H9 (cell line): ENCODE measurements around the gene GLCCI1. TPM values are rescaled to one million over a fixed set of nuclear protein-coding genes. Genes with fewer than 3 reads are reported as not detected.

Experiments used
- DNase-seq: peaks from one replicate; pipeline ENCODE4 v3.0.0-alpha.2; 2017
- H2AFZ ChIP-seq: one replicate; pipeline ENCODE4 v1.6.1; 2013; ENCODE audit warnings: mild to moderate bottlenecking, low read length, control low read depth, moderate library complexity
- H2AK5ac ChIP-seq: 2 replicates; pipeline ENCODE4 v1.6.1; 2013; ENCODE audit warnings: low read length, control low read depth, mixed read lengths; ENCODE audit not compliant: insufficient read length
- H2BK120ac ChIP-seq: one replicate; pipeline ENCODE4 v1.6.1; 2013; ENCODE audit warnings: low read depth, mild to moderate bottlenecking, low read length, control low read depth, inconsistent platforms; ENCODE audit not compliant: poor library complexity, severe bottlenecking
- H2BK12ac ChIP-seq: 2 replicates; pipeline ENCODE4 v1.6.1; 2013; ENCODE audit warnings: low read length, control low read depth, mixed read lengths, low read depth; ENCODE audit not compliant: insufficient read length
- H2BK15ac ChIP-seq: 2 replicates; pipeline ENCODE4 v1.6.1; 2013; ENCODE audit warnings: low read depth, low read length, control low read depth
- H2BK20ac ChIP-seq: one replicate; pipeline ENCODE4 v1.6.1; 2013; ENCODE audit warnings: low read depth, mild to moderate bottlenecking, low read length, control low read depth, inconsistent platforms; ENCODE audit not compliant: poor library complexity, severe bottlenecking
- H2BK5ac ChIP-seq: 2 replicates; pipeline ENCODE4 v1.6.1; 2013; ENCODE audit warnings: low read length, control low read depth, mixed read lengths; ENCODE audit not compliant: insufficient read length
- H3K14ac ChIP-seq: 2 replicates; pipeline ENCODE4 v1.6.1; 2013; ENCODE audit warnings: low read length, control low read depth; ENCODE audit not compliant: insufficient read depth
- H3K18ac ChIP-seq: 2 replicates; pipeline ENCODE4 v1.6.1; 2013; ENCODE audit warnings: low read depth, mild to moderate bottlenecking, mixed read lengths, low read length, control low read depth; ENCODE audit not compliant: insufficient read length
- H3K23ac ChIP-seq: 2 replicates; pipeline ENCODE4 v1.6.1; 2013; ENCODE audit warnings: low read length, control low read depth, mixed read lengths, low read depth; ENCODE audit not compliant: insufficient read length
- H3K23me2 ChIP-seq: 2 replicates; pipeline ENCODE4 v1.6.1; 2013; ENCODE audit warnings: low read depth, mild to moderate bottlenecking, mixed read lengths, low read length, control low read depth; ENCODE audit not compliant: insufficient read length, poor library complexity, severe bottlenecking
- H3K27ac ChIP-seq: 2 replicates; pipeline ENCODE4 v1.5.1; 2013; ENCODE audit warnings: low read length, control low read depth, mixed read lengths, low read depth; ENCODE audit not compliant: insufficient read length
- H3K27me3 ChIP-seq: 2 replicates; pipeline ENCODE4 v1.6.1; 2013; ENCODE audit warnings: low read length, control low read depth, inconsistent platforms; ENCODE audit not compliant: insufficient read depth
- H3K4ac ChIP-seq: 2 replicates; pipeline ENCODE4 v1.6.1; 2013; ENCODE audit warnings: low read depth, mild to moderate bottlenecking, control low read depth, inconsistent platforms, low read length, moderate library complexity
- H3K4me1 ChIP-seq: 2 replicates; pipeline ENCODE4 v1.6.1; 2013; ENCODE audit warnings: low read length, control low read depth, inconsistent platforms; ENCODE audit not compliant: insufficient read depth
- H3K4me2 ChIP-seq: 2 replicates; pipeline ENCODE4 v1.6.1; 2013; ENCODE audit warnings: low read length, control low read depth, mixed read lengths; ENCODE audit not compliant: insufficient read length, insufficient read depth
- H3K56ac ChIP-seq: 2 replicates; pipeline ENCODE4 v1.6.1; 2013; ENCODE audit warnings: low read depth, mild to moderate bottlenecking, mixed read lengths, low read length, control low read depth; ENCODE audit not compliant: insufficient read length
- H3K79me1 ChIP-seq: 2 replicates; pipeline ENCODE4 v1.6.1; 2013; ENCODE audit warnings: low read depth, mild to moderate bottlenecking, moderate library complexity, low read length, control low read depth, inconsistent platforms; ENCODE audit not compliant: insufficient read depth, poor library complexity, severe bottlenecking
- H3K79me2 ChIP-seq: 2 replicates; pipeline ENCODE4 v1.6.1; 2013; ENCODE audit warnings: low read length, control low read depth, inconsistent platforms; ENCODE audit not compliant: insufficient read depth
- H3K9ac ChIP-seq: 2 replicates; pipeline ENCODE4 v1.6.1; 2013; ENCODE audit warnings: low read length, control low read depth, mixed read lengths; ENCODE audit not compliant: insufficient read length; ENCODE audit errors: extremely low read depth
- H3K9me3 ChIP-seq: one replicate; pipeline ENCODE4 v1.6.1; 2013; ENCODE audit warnings: low read depth, low read length, inconsistent platforms; ENCODE audit not compliant: control insufficient read depth
- H3T11ph ChIP-seq: one replicate; pipeline ENCODE4 v1.6.1; 2013; ENCODE audit warnings: mild to moderate bottlenecking, low read length, control low read depth, inconsistent platforms
- H4K20me1 ChIP-seq: one replicate; pipeline ENCODE4 v1.6.1; 2013; ENCODE audit not compliant: control insufficient read depth, insufficient read length, insufficient read depth
- H4K5ac ChIP-seq: 2 replicates; pipeline ENCODE4 v1.6.1; 2013; ENCODE audit warnings: low read depth, mild to moderate bottlenecking, mixed read lengths, low read length, control low read depth; ENCODE audit not compliant: insufficient read length
- H4K8ac ChIP-seq: replicated peaks from 2 replicates; pipeline ENCODE4 v1.6.1; 2013; ENCODE audit warnings: low read length, control low read depth, mixed read lengths, low read depth; ENCODE audit not compliant: insufficient read length
- H4K91ac ChIP-seq: 2 replicates; pipeline ENCODE4 v1.6.1; 2013; ENCODE audit warnings: low read depth, mild to moderate bottlenecking, moderate library complexity, mixed read lengths, low read length, control low read depth; ENCODE audit not compliant: insufficient read length
- H3K27ac Mint-ChIP-seq, 3 experiments: 2 replicates in 2 of 3; 3 replicates in 1 of 3; pipeline ENCODE4 v1.8.0; 2020 to 2021; ENCODE audit warnings: mixed read lengths in 3 of 3, mild to moderate bottlenecking in 1 of 3, moderate library complexity in 1 of 3
- H3K27me3 Mint-ChIP-seq: 2 replicates; pipeline ENCODE4 v1.8.0; 2021; ENCODE audit warnings: low read depth, mild to moderate bottlenecking, moderate library complexity, mixed read lengths
- H3K36me3 Mint-ChIP-seq, 3 experiments: 2 replicates in 2 of 3; 3 replicates in 1 of 3; pipeline ENCODE4 v1.8.0; 2020 to 2021; ENCODE audit warnings: low read depth in 3 of 3, mixed read lengths in 3 of 3; ENCODE audit not compliant: insufficient read depth in 1 of 3
- H3K4me1 Mint-ChIP-seq, 2 experiments: 2 replicates each; pipeline ENCODE4 v1.8.0; 2020; ENCODE audit warnings: mixed read lengths in 2 of 2
- H3K4me3 Mint-ChIP-seq, 2 experiments: 2 replicates in 1 of 2; 3 replicates in 1 of 2; pipeline ENCODE4 v1.8.0; 2020 to 2021; ENCODE audit warnings: mild to moderate bottlenecking in 2 of 2, mixed read lengths in 2 of 2, moderate library complexity in 1 of 2
- H3K9me3 Mint-ChIP-seq, 2 experiments: 2 replicates in 1 of 2; 3 replicates in 1 of 2; pipeline ENCODE4 v1.8.0; 2020; ENCODE audit warnings: mild to moderate bottlenecking in 2 of 2, mixed read lengths in 2 of 2, moderate library complexity in 1 of 2
- WGBS: extraction: QIAGEN DNeasy Blood & Tissue Kit; methylation state at CpG from one replicate; pipeline ENCODE4 v1.1.7; 2013; ENCODE audit warnings: missing lambda C conversion rate, low lambda C conversion rate, mixed read lengths; ENCODE audit not compliant: insufficient read length; ENCODE audit errors: extremely low coverage; 5-methylcytosine and 5-hydroxymethylcytosine counted together
- total RNA-seq: library from RNA; stranded (reverse); gene quantifications from 2 replicates; pipeline ENCODE4 v1.2.1, GENCODE V29; 2021
- TF ChIP-seq, protein P1 (sequence below): fragments of 200-600 bp; sonication (generic); conservative IDR thresholded peaks from 3 replicates; pipeline ENCODE4 v1.8.0; 2021; ENCODE audit warnings: antibody characterized with exemption, mild to moderate bottlenecking

GLCCI1 gene
- total RNA-seq, 1 experiment from 2014 or later = 19.1 TPM

DNA sequence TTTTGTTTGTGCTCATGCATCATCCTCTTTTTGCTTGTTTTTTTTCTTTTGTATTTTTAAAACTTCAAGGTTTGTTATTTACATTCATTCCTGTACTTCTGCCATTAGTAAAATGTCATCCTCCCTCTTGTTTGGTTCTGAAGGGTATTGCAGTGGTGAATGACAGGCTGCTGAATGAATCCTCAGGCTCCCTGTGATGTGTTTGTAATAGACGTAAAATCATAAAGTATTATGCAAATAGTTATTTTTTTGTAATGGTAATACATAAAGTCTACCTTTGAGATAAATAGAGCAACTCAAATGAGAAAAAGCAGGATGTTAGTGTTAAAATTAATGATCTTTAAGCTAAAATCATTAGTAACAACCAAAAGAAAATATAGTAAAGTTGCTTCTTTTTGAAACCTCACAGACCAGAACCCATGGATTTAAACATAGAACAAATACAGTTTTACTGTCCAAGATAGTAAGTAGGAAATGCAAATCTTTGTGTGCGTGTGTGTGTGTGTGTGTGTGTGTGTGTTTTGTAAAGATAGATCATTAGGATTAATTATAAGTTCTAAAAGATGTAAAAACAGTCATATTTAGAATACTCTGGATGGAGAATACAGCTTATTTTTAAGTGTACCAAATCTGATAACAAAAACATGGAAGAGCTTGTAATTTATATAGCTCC, 4.5 kb downstream of the GLCCI1 start:
- Histone ChIP-seq H3K79me1 (no peaks in the 10 kb centered on the region), H3K18ac (no peak overlapping the region), H3K14ac (no peak overlapping the region), H3K9me3 (no peaks in the 10 kb centered on the region), H3K9ac (no peak overlapping the region), H2BK15ac (no peak overlapping the region), H2BK5ac (no peak overlapping the region), H3K27me3 (no peaks in the 10 kb centered on the region), H2AFZ (no peak overlapping the region), H4K91ac (no peak overlapping the region), H3K4me2 (no peak overlapping the region), H4K8ac (no peak overlapping the region), H2BK20ac (no peak overlapping the region), H3T11ph (no peak overlapping the region), H3K23me2 (peaks cover 11% of the 10 kb centered on the region), H3K56ac (no peak overlapping the region), H2BK12ac (no peak overlapping the region), H3K4me1 (peaks cover 5% of the 10 kb centered on the region; the same call in 1 of the 2 replicates), H4K5ac (no peak overlapping the region), H3K79me2 (peaks cover 8% of the 10 kb centered on the region), H3K27ac (no peak overlapping the region), H2AK5ac (no peak overlapping the region), H3K23ac (no peak overlapping the region), H2BK120ac (no peak overlapping the region), H3K4ac (no peak overlapping the region), H4K20me1 (no peaks in the 10 kb centered on the region)
- no peaks in the 10 kb centered on the region for H3K9me3 Mint-ChIP-seq
- WGBS = no CpG with 5 or more reads among the region's 2 CpGs
- DNase-seq = no peak
- no peak overlapping the region; a peak in 1 of 7 replicates for H3K27ac Mint-ChIP-seq
- H3K4me1 Mint-ChIP-seq = peaks cover 20 to 26% of the 10 kb centered on the region in 2 experiments
- H3K36me3 Mint-ChIP-seq = no peaks in the 10 kb centered on the region
- TF ChIP-seq, protein P1, sequence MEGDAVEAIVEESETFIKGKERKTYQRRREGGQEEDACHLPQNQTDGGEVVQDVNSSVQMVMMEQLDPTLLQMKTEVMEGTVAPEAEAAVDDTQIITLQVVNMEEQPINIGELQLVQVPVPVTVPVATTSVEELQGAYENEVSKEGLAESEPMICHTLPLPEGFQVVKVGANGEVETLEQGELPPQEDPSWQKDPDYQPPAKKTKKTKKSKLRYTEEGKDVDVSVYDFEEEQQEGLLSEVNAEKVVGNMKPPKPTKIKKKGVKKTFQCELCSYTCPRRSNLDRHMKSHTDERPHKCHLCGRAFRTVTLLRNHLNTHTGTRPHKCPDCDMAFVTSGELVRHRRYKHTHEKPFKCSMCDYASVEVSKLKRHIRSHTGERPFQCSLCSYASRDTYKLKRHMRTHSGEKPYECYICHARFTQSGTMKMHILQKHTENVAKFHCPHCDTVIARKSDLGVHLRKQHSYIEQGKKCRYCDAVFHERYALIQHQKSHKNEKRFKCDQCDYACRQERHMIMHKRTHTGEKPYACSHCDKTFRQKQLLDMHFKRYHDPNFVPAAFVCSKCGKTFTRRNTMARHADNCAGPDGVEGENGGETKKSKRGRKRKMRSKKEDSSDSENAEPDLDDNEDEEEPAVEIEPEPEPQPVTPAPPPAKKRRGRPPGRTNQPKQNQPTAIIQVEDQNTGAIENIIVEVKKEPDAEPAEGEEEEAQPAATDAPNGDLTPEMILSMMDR = no peak
- peak overlapping the region in 1 of 2 experiments; percentile 37; a peak in 1 of 5 replicates for H3K4me3 Mint-ChIP-seq
- no peaks in the 10 kb centered on the region for H3K27me3 Mint-ChIP-seq
